SK-N-SH (cell line): Measurements from ENCODE around the gene MRPS22. TPM values are rescaled to one million over a fixed set of nuclear protein-coding genes. Genes with fewer than 3 reads are reported as not detected.

Experiments used
- CTCF ChIA-PET: fragments of 300-600, 350-600 bp; formaldehyde crosslinking; extraction: SDS; loops from one replicate; lab custom pipeline; 2021; lab: Yijun Ruan, JAX
- POLR2A ChIA-PET: fragments of 350-600 bp; sonication (Branson Sonifier 250); formaldehyde crosslinking; extraction: SDS; loops from one replicate; lab custom pipeline; 2020; ENCODE audit warnings: antibody characterized with exemption, inconsistent platforms; lab: Yijun Ruan, JAX
- DNase-seq: peaks from one replicate; pipeline ENCODE4 v3.0.0; 2012
- H2AFZ ChIP-seq: fragments of 200-600 bp; sonication (generic); 2 replicates; pipeline ENCODE4 v1.8.1; 2016; ENCODE audit warnings: antibody characterized with exemption, mild to moderate bottlenecking, low read depth
- H3F3A ChIP-seq: fragments of 200-600 bp; sonication (generic); replicated peaks from 2 replicates; pipeline ENCODE3; 2016; ENCODE audit warnings: antibody characterized with exemption, mild to moderate bottlenecking; ENCODE audit not compliant: insufficient read depth
- H3K27ac ChIP-seq, 2 experiments: fragments of 200-500 bp in 1 of 2; fragments of 200-600 bp in 1 of 2; sonication (Bioruptor generic) in 1 of 2; sonication (generic), shearing (Covaris generic) in 1 of 2; 2 replicates each; pipeline versions ENCODE4 v1.5.1 to v1.6.1; 2014 to 2016; ENCODE audit warnings: low read depth in 2 of 2, inconsistent platforms in 1 of 2, low read length in 1 of 2, mild to moderate bottlenecking in 1 of 2, mixed read lengths in 1 of 2
- H3K27me3 ChIP-seq: fragments of 200-600 bp; sonication (generic), shearing (Covaris generic); 2 replicates; pipeline ENCODE4 v1.6.1; 2016; ENCODE audit warnings: mixed run types; ENCODE audit not compliant: insufficient read depth
- H3K36me3 ChIP-seq, 2 experiments: fragments of 200-500 bp in 1 of 2; fragments of 200-600 bp in 1 of 2; sonication (Bioruptor generic) in 1 of 2; sonication (generic) in 1 of 2; replicated peaks in 1 of 2; 2 replicates each; pipeline versions ENCODE3 to v1.5.1; 2014 to 2016; ENCODE audit warnings: low read length in 1 of 2, mild to moderate bottlenecking in 1 of 2; ENCODE audit not compliant: insufficient read depth in 2 of 2, control insufficient read depth in 1 of 2
- H3K4me1 ChIP-seq, 2 experiments: fragments of 200-500 bp in 1 of 2; fragments of 200-600 bp in 1 of 2; sonication (Bioruptor generic) in 1 of 2; sonication (generic), shearing (Covaris generic) in 1 of 2; 2 replicates each; pipeline versions ENCODE4 v1.5.1 to v1.6.1; 2014 to 2016; ENCODE audit warnings: low read depth in 1 of 2, low read length in 1 of 2, mixed run types in 1 of 2; ENCODE audit not compliant: insufficient read depth in 2 of 2, control insufficient read depth in 1 of 2
- H3K4me2 ChIP-seq: fragments of 200-600 bp; sonication (generic), shearing (Covaris generic); 2 replicates; pipeline ENCODE4 v1.6.1; 2017; ENCODE audit warnings: mixed run types
- H3K4me3 ChIP-seq, 2 experiments: fragments of 200-500 bp in 1 of 2; fragments of 200-600 bp in 1 of 2; sonication (Bioruptor generic) in 1 of 2; sonication (generic), shearing (Covaris generic) in 1 of 2; 2 replicates each; pipeline versions ENCODE4 v1.5.1 to v1.8.1; 2014 to 2016; ENCODE audit warnings: low read depth in 2 of 2, inconsistent platforms in 1 of 2, low read length in 1 of 2, mild to moderate bottlenecking in 1 of 2, mixed read lengths in 1 of 2, moderate library complexity in 1 of 2
- H3K79me2 ChIP-seq: fragments of 200-600 bp; sonication (generic); 2 replicates; pipeline ENCODE4 v1.8.1; 2017; ENCODE audit warnings: mild to moderate bottlenecking; ENCODE audit not compliant: insufficient read depth
- H3K9ac ChIP-seq: fragments of 200-600 bp; sonication (generic); 2 replicates; pipeline ENCODE4 v1.6.1; 2017; ENCODE audit warnings: mixed run types
- H3K9me2 ChIP-seq: fragments of 200-600 bp; sonication (generic); 2 replicates; pipeline ENCODE4 v1.6.1; 2017; ENCODE audit warnings: mixed run types
- H3K9me3 ChIP-seq: fragments of 200-600 bp; sonication (generic); 2 replicates; pipeline ENCODE4 v1.6.1; 2017; ENCODE audit warnings: mixed run types, mild to moderate bottlenecking, moderate library complexity
- H4K20me1 ChIP-seq: fragments of 200-600 bp; sonication (generic); 2 replicates; pipeline ENCODE4 v1.6.1; 2017; ENCODE audit warnings: mild to moderate bottlenecking, mixed run types; ENCODE audit not compliant: insufficient read depth
- CHD2 ChIP-seq: fragments of 150-350 bp; IDR thresholded peaks from 2 replicates; pipeline ENCODE4 v1.6.1; 2018; ENCODE audit warnings: low read length; ENCODE audit not compliant: partially characterized antibody
- FOXM1 ChIP-seq: IDR thresholded peaks from 2 replicates; pipeline ENCODE4 v1.4.0; 2012; ENCODE audit warnings: low read depth, mild to moderate bottlenecking
- GABPA ChIP-seq: IDR thresholded peaks from 2 replicates; pipeline ENCODE4 v1.4.0; 2012; ENCODE audit warnings: low read depth, mild to moderate bottlenecking
- JUND ChIP-seq: IDR thresholded peaks from 2 replicates; pipeline ENCODE4 v1.4.0; 2012
- MEF2A ChIP-seq: IDR thresholded peaks from 2 replicates; pipeline ENCODE4 v1.4.0; 2012; ENCODE audit warnings: low read depth, borderline replicate concordance
- NRF1 ChIP-seq: IDR thresholded peaks from 2 replicates; pipeline ENCODE4 v1.6.1; 2012; ENCODE audit warnings: low read depth, mild to moderate bottlenecking, low read length
- RAD21 ChIP-seq: IDR thresholded peaks from 2 replicates; pipeline ENCODE4 v1.6.1; 2012; ENCODE audit warnings: mild to moderate bottlenecking, low read length
- REST ChIP-seq: IDR thresholded peaks from 2 replicates; pipeline ENCODE4 v1.6.1; 2012; ENCODE audit warnings: mild to moderate bottlenecking, low read depth, low read length, moderate library complexity
- RFX5 ChIP-seq: IDR thresholded peaks from 2 replicates; pipeline ENCODE4 v1.6.1; 2012; ENCODE audit warnings: mild to moderate bottlenecking, improper control_type of control experiment, low read length
- SIN3A ChIP-seq: IDR thresholded peaks from 2 replicates; pipeline ENCODE4 v1.6.1; 2012; ENCODE audit warnings: low read depth, mild to moderate bottlenecking, low read length, moderate library complexity, borderline replicate concordance
- TCF12 ChIP-seq: IDR thresholded peaks from 2 replicates; pipeline ENCODE4 v1.4.0; 2012
- WGBS: methylation state at CpG from one replicate; pipeline ENCODE4 v1.1.6; 2017; ENCODE audit warnings: low lambda C conversion rate; 5-methylcytosine and 5-hydroxymethylcytosine counted together
- polyA plus RNA-seq, 3 experiments: library from polyadenylated mRNA; depleted of rRNA; stranded (reverse); fragments of >200 nt; gene quantifications; 2 replicates each; pipeline ENCODE4 v1.2.3, GENCODE V29; 2012
- TF ChIP-seq, protein P1 (sequence below): IDR thresholded peaks from 2 replicates; pipeline ENCODE4 v1.4.0; 2012; ENCODE audit warnings: low read depth, borderline replicate concordance
- TF ChIP-seq, protein P2 (sequence below): IDR thresholded peaks from 2 replicates; pipeline ENCODE4; 2012

The MRPS22 gene
- polyA plus RNA-seq, 1 of the 3 experiments (the other 2 are of a cell fraction), result 50.6 TPM

GRCh38 chr3:139304383-139304782, 39.4 kb upstream of the MRPS22 start:
- peaks cover 18% of the 10 kb centered on the region for H3F3A ChIP-seq
- H3K27me3 ChIP-seq, result no peaks in the 10 kb centered on the region
- TF ChIP-seq RAD21, result no peak
- no peak for TF ChIP-seq CHD2
- TF ChIP-seq JUND, result no peak
- no peak for TF ChIP-seq REST
- no peak for TF ChIP-seq MEF2A
- TF ChIP-seq, protein P1, sequence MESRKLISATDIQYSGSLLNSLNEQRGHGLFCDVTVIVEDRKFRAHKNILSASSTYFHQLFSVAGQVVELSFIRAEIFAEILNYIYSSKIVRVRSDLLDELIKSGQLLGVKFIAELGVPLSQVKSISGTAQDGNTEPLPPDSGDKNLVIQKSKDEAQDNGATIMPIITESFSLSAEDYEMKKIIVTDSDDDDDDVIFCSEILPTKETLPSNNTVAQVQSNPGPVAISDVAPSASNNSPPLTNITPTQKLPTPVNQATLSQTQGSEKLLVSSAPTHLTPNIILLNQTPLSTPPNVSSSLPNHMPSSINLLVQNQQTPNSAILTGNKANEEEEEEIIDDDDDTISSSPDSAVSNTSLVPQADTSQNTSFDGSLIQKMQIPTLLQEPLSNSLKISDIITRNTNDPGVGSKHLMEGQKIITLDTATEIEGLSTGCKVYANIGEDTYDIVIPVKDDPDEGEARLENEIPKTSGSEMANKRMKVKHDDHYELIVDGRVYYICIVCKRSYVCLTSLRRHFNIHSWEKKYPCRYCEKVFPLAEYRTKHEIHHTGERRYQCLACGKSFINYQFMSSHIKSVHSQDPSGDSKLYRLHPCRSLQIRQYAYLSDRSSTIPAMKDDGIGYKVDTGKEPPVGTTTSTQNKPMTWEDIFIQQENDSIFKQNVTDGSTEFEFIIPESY, result no peak
- no peak for TF ChIP-seq FOXM1
- TF ChIP-seq TCF12, result no peak
- TF ChIP-seq RFX5, result no peak
- TF ChIP-seq, protein P2, sequence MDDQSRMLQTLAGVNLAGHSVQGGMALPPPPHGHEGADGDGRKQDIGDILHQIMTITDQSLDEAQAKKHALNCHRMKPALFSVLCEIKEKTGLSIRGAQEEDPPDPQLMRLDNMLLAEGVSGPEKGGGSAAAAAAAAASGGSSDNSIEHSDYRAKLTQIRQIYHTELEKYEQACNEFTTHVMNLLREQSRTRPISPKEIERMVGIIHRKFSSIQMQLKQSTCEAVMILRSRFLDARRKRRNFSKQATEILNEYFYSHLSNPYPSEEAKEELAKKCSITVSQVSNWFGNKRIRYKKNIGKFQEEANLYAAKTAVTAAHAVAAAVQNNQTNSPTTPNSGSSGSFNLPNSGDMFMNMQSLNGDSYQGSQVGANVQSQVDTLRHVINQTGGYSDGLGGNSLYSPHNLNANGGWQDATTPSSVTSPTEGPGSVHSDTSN, result no peak
- no peak for TF ChIP-seq NRF1
- no peak for TF ChIP-seq GABPA
- TF ChIP-seq SIN3A, result no peak
- no peaks in the 10 kb centered on the region for H3K9me3 ChIP-seq
- CTCF ChIA-PET, result interaction anchor here (2.0 to 3.2 kb wide), 3 partner anchors 10 to 193 kb away, joined by 6 to 17 read pairs (median 13); no protein-coding TSS in a partner anchor
- POLR2A ChIA-PET, result interaction anchor here (0.6 kb wide), 1 partner anchor 15 kb away, joined by 3 read pairs; no protein-coding TSS in a partner anchor
- DNase-seq, result no peak
- H3K4me1 ChIP-seq, result peaks cover 5 to 40% of the 10 kb centered on the region in 2 experiments; a peak in 3 of 4 replicates
- no peaks in the 10 kb centered on the region for H4K20me1 ChIP-seq
- WGBS, result 86% methylated on average over 3 of the region's 3 CpGs
- no peak overlapping the region for H3K27ac ChIP-seq
- no peak overlapping the region for H3K4me2 ChIP-seq
- no peaks in the 10 kb centered on the region for H3K9me2 ChIP-seq
- H3K79me2 ChIP-seq, result no peaks in the 10 kb centered on the region
- no peak overlapping the region for H3K4me3 ChIP-seq
- H3K9ac ChIP-seq, result no peak overlapping the region
- no peaks in the 10 kb centered on the region for H3K36me3 ChIP-seq
- H2AFZ ChIP-seq, result no peak overlapping the region
